GM23338 (cell line): ENCODE measurements around the gene RGS6. TPM values are rescaled to one million over a fixed set of nuclear protein-coding genes. Genes with fewer than 3 reads are reported as not detected.

Source experiments
- ATAC-seq: fragments of 200-7000 bp; cut with Tn5 transposase; 3 replicates; pipeline ENCODE4 v1.9.1; 2020
- DNase-seq: peaks from one replicate; pipeline ENCODE4 v3.0.0-alpha.2; 2015; ENCODE audit warnings: low spot score
- H2AFZ ChIP-seq: fragments of 200-600 bp; sonication (generic); 2 replicates; pipeline ENCODE4 v1.8.0; 2016; ENCODE audit warnings: antibody characterized with exemption, mild to moderate bottlenecking, moderate library complexity
- H3F3A ChIP-seq: fragments of 200-600 bp; sonication (generic); replicated peaks from 2 replicates; pipeline ENCODE4 v1.8.0; 2017; ENCODE audit warnings: antibody characterized with exemption, mixed run types, low read depth
- H3K27ac ChIP-seq: fragments of 200-600 bp; sonication (generic); 2 replicates; pipeline ENCODE4 v1.6.1; 2016; ENCODE audit warnings: low read depth
- H3K27me3 ChIP-seq: fragments of 200-600 bp; sonication (generic); 2 replicates; pipeline ENCODE4 v1.8.0; 2016; ENCODE audit warnings: mild to moderate bottlenecking, mixed run types, moderate library complexity; ENCODE audit not compliant: insufficient read depth
- H3K36me3 ChIP-seq: fragments of 200-600 bp; sonication (generic); 2 replicates; pipeline ENCODE4 v1.8.0; 2016; ENCODE audit warnings: mild to moderate bottlenecking; ENCODE audit not compliant: insufficient read depth
- H3K4me1 ChIP-seq: fragments of 200-600 bp; sonication (generic); 2 replicates; pipeline ENCODE4 v1.8.0; 2016; ENCODE audit warnings: mild to moderate bottlenecking, moderate library complexity; ENCODE audit not compliant: insufficient read depth
- H3K4me2 ChIP-seq: fragments of 200-600 bp; sonication (generic); 2 replicates; pipeline ENCODE4 v1.7.1; 2017; ENCODE audit warnings: mixed run types
- H3K4me3 ChIP-seq: fragments of 200-600 bp; sonication (generic); 2 replicates; pipeline ENCODE4 v1.6.1; 2016; ENCODE audit warnings: mixed run types
- H3K79me2 ChIP-seq: fragments of 200-600 bp; sonication (generic); replicated peaks from 2 replicates; pipeline ENCODE4 v1.8.0; 2017; ENCODE audit warnings: mild to moderate bottlenecking; ENCODE audit not compliant: insufficient read depth
- H3K9me2 ChIP-seq: fragments of 200-600 bp; sonication (generic); 2 replicates; pipeline ENCODE4 v1.8.0; 2017; ENCODE audit not compliant: insufficient read depth
- H4K20me1 ChIP-seq: fragments of 200-600 bp; sonication (generic); replicated peaks from 2 replicates; pipeline ENCODE4 v1.8.0; 2017; ENCODE audit warnings: mild to moderate bottlenecking; ENCODE audit not compliant: insufficient read depth
- H3K27ac Mint-ChIP-seq: 2 replicates; pipeline ENCODE4 v1.8.0; 2020; ENCODE audit warnings: inconsistent platforms, mild to moderate bottlenecking, moderate library complexity, mixed read lengths
- H3K27me3 Mint-ChIP-seq: 3 replicates; pipeline ENCODE4 v1.8.0; 2022; ENCODE audit warnings: low read depth, mild to moderate bottlenecking, moderate library complexity, mixed read lengths, inconsistent platforms; ENCODE audit not compliant: insufficient read depth, poor library complexity
- H3K36me3 Mint-ChIP-seq: 3 replicates; pipeline ENCODE4 v1.8.0; 2021; ENCODE audit warnings: low read depth, mild to moderate bottlenecking, inconsistent platforms, moderate library complexity, mixed read lengths
- H3K4me1 Mint-ChIP-seq: 3 replicates; pipeline ENCODE4 v1.8.0; 2020; ENCODE audit warnings: mild to moderate bottlenecking, inconsistent platforms, mixed read lengths
- H3K4me3 Mint-ChIP-seq: 3 replicates; pipeline ENCODE4 v1.8.0; 2021; ENCODE audit warnings: moderate library complexity, mild to moderate bottlenecking, inconsistent platforms, mixed read lengths
- H3K9me3 Mint-ChIP-seq: 3 replicates; pipeline ENCODE4 v1.8.0; 2020; ENCODE audit warnings: moderate library complexity, mild to moderate bottlenecking, inconsistent platforms, mixed read lengths
- CREB1 ChIP-seq: fragments of 250-450 bp; sonication (Bioruptor Pico); IDR thresholded peaks from 2 replicates; pipeline ENCODE4 v1.5.0; 2020; ENCODE audit warnings: low read depth, mild to moderate bottlenecking, moderate library complexity
- JUNB ChIP-seq: IDR thresholded peaks from one replicate; pipeline ENCODE4 v1.6.1; 2016; ENCODE audit warnings: antibody characterized with exemption; ENCODE audit not compliant: unreplicated experiment
- POLR2AphosphoS5 ChIP-seq: IDR thresholded peaks from 2 replicates; pipeline ENCODE4 v1.6.1; 2016; ENCODE audit warnings: antibody characterized with exemption, low read depth
- REST ChIP-seq: IDR thresholded peaks from one replicate; pipeline ENCODE4 v1.6.1; 2018; ENCODE audit warnings: antibody characterized with exemption; ENCODE audit not compliant: unreplicated experiment
- ZNF331 ChIP-seq: fragments of 250-450 bp; sonication (Bioruptor Pico); IDR thresholded peaks from 2 replicates; pipeline ENCODE4 v1.5.0; 2020; ENCODE audit warnings: low read depth, mild to moderate bottlenecking, moderate library complexity
- ZNF462 ChIP-seq: fragments of 250-450 bp; sonication (Bioruptor Pico); IDR thresholded peaks from 2 replicates; pipeline ENCODE4 v1.5.0; 2020; ENCODE audit warnings: mild to moderate bottlenecking, moderate library complexity
- polyA plus RNA-seq: library from polyadenylated mRNA; unstranded; fragments of >200 nt; fragmentation: Nextera tagmentation; extraction: Ambion mirVana; gene quantifications from 2 replicates; pipeline ENCODE4 v1.2.1, GENCODE V29; 2016
- total RNA-seq: library from RNA; depleted of rRNA; stranded (reverse); fragments of >200 nt; shearing (Covaris generic); gene quantifications from 2 replicates; pipeline ENCODE4 v1.2.3, GENCODE V29; 2014

RGS6 gene
- total and polyA plus RNA-seq, 2 experiments from 2014 or later: 0.66 to 0.83 TPM

GRCh38 chr14:72261068-72261467 is 328.8 kb downstream of the RGS6 start:
- Mint-ChIP-seq H3K4me1 (no peaks in the 10 kb centered on the region), H3K27me3 (peaks cover 7% of the 10 kb centered on the region), H3K4me3 (no peak overlapping the region), H3K36me3 (peaks cover 16% of the 10 kb centered on the region; the same call in 2 of the 3 replicates), H3K27ac (no peak overlapping the region), H3K9me3 (peaks cover 18% of the 10 kb centered on the region)
- Histone ChIP-seq H3K27ac (no peak overlapping the region), H3K9me2 (peaks cover 14% of the 10 kb centered on the region), H3K4me2 (no peak overlapping the region), H3K4me3 (no peak overlapping the region), H4K20me1 (no peaks in the 10 kb centered on the region), H3K4me1 (no peaks in the 10 kb centered on the region), H3F3A (no peaks in the 10 kb centered on the region), H3K27me3 (no peaks in the 10 kb centered on the region), H3K79me2 (no peaks in the 10 kb centered on the region), H3K36me3 (peaks cover 8% of the 10 kb centered on the region), H2AFZ (no peak overlapping the region)
- ATAC-seq: no peak
- DNase-seq: no peak
- TF ChIP-seq JUNB (no peak), ZNF331 (CRISPR knock-in tag) (no peak), ZNF462 (CRISPR knock-in tag) (no peak), REST (no peak), CREB1 (no peak), POLR2AphosphoS5 (no peak)
